ENCODE measurements around the gene RHBDF2. TPM values are rescaled to one million over a fixed set of nuclear protein-coding genes. Genes with fewer than 3 reads are reported as not detected.

The RHBDF2 gene
- polyA plus RNA-seq, 3 donors: 36.9 to 124 (median 68.6) TPM

DNA sequence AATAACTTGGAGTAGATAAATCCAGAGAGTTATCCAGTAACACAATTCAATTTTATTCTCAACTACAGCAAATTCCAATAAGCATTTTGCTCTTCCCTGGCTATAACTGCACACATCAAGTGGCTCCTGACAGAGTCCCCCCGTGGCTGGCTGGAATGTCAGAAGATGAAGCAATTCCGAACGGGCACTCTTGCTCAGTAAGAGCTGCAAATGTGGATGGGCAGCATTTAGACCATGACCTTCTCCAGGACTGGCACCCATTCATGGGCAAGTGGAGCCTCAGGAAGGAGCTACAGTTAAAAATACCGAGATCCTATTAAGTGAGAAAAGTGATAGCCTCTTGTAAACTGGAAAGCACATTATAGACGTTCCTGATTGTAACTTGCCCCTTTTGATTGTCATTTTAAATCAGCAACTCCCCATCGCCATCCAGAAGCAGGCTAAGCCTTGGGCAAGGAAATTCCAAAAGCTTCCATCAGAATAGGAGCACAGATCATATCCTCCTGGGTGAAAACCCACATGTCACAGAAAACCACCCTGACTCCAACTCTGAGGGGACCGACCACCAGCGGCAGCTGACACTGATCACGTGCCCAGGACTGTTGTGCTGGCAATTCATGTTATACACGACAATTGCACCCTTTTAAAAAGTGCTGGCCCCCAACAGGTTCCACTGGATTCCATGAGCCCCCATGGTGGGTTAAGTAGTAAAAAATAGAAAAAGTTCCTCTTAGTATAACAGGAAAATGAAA, 55.4 kb downstream of the RHBDF2 start:
- Mint-ChIP-seq H3K4me1 (peaks cover 59% of the 10 kb centered on the region), H3K4me3 (peak overlapping the region in 1 of 2 donors; percentile 31), H3K36me3 (peaks cover 4 to 6% of the 10 kb centered on the region in 2 donors), H3K9me3 (no peaks in the 10 kb centered on the region), H3K27ac (peak overlapping the region in 3 of 7 donors; percentile 25 to 69 (median 57)), H3K27me3 (ENCODE audit: low read depth in 3 of 3) (no peaks in the 10 kb centered on the region)
- Histone ChIP-seq H2AFZ (ENCODE audit: insufficient read depth, low read depth, low read length, poor library complexity, severe bottlenecking) (no peak overlapping the region), H3K27ac (ENCODE audit: low read depth in 1 of 2, low read length in 2 of 2) (no peak overlapping the region), H3K27me3 (ENCODE audit: control insufficient read depth in 2 of 2, insufficient read depth in 2 of 2, low read length in 2 of 2) (no peaks in the 10 kb centered on the region), H3K9ac (ENCODE audit: insufficient read depth, low read length, poor library complexity, severe bottlenecking) (no peak overlapping the region), H3K4me3 (replicated peaks in 1 of 3; ENCODE audit: low read depth in 2 of 3, low read length in 3 of 3) (no peak overlapping the region), H3K36me3 (replicated peaks in 1 of 2; ENCODE audit: control insufficient read depth in 1 of 2, insufficient read depth in 2 of 2, low read length in 2 of 2) (no peaks in the 10 kb centered on the region), H3K9me3 (replicated peaks in 1 of 2; ENCODE audit: control insufficient read depth in 1 of 2, insufficient read depth in 1 of 2, low read length in 2 of 2) (no peaks in the 10 kb centered on the region), H3K4me2 (replicated peaks; ENCODE audit: extremely low read depth, low read length, poor library complexity, severe bottlenecking) (no peak overlapping the region), H3K79me2 (ENCODE audit: insufficient read depth, low read length) (peaks cover 87% of the 10 kb centered on the region), H4K20me1 (ENCODE audit: insufficient read depth, low read length) (peaks cover 95% of the 10 kb centered on the region), H3K4me1 (ENCODE audit: control insufficient read depth in 1 of 2, insufficient read depth in 2 of 2, low read length in 2 of 2) (peaks cover 15 to 21% of the 10 kb centered on the region in 2 donors)
- TF ChIP-seq CTCF (IDR thresholded peaks at IDR 0.05): no peak
- intact Hi-C loops (cut with micrococcal nuclease): no loop called here
- DNase-seq: no peak
- WGBS (ENCODE audit: insufficient coverage): 92% methylated on average over 7 of the region's 10 CpGs

- Mint-ChIP-seq H3K27ac (peak overlapping the region in 2 of 7 donors; percentile 5 to 62), H3K4me1 (peaks cover 58% of the 10 kb centered on the region), H3K9me3 (no peaks in the 10 kb centered on the region), H3K4me3 (no peak overlapping the region), H3K36me3 (peaks cover 4 to 6% of the 10 kb centered on the region in 2 donors), H3K27me3 (ENCODE audit: low read depth in 3 of 3) (no peaks in the 10 kb centered on the region)
- no peak overlapping the region for H3K9ac ChIP-seq (ENCODE audit: insufficient read depth, low read length, poor library complexity, severe bottlenecking)
- 84% methylated on average over 7 of the region's 9 CpGs for WGBS (ENCODE audit: insufficient coverage)
- H3K4me1 ChIP-seq (ENCODE audit: control insufficient read depth in 1 of 2, insufficient read depth in 2 of 2, low read length in 2 of 2): peaks cover 15 to 21% of the 10 kb centered on the region in 2 donors
- H4K20me1 ChIP-seq (ENCODE audit: insufficient read depth, low read length): peaks cover 96% of the 10 kb centered on the region
- intact Hi-C loops (cut with micrococcal nuclease): no loop called here
- H3K4me3 ChIP-seq (replicated peaks in 1 of 3; ENCODE audit: low read depth in 2 of 3, low read length in 3 of 3): no peak overlapping the region
- H3K79me2 ChIP-seq (ENCODE audit: insufficient read depth, low read length): peaks cover 82% of the 10 kb centered on the region
- no peak overlapping the region for H3K27ac ChIP-seq (ENCODE audit: low read depth in 1 of 2, low read length in 2 of 2)
- TF ChIP-seq CTCF (IDR thresholded peaks at IDR 0.05): no peak
- H3K9me3 ChIP-seq (replicated peaks in 1 of 2; ENCODE audit: control insufficient read depth in 1 of 2, insufficient read depth in 1 of 2, low read length in 2 of 2): no peaks in the 10 kb centered on the region
- H3K36me3 ChIP-seq (replicated peaks in 1 of 2; ENCODE audit: control insufficient read depth in 1 of 2, insufficient read depth in 2 of 2, low read length in 2 of 2): no peaks in the 10 kb centered on the region
- H3K27me3 ChIP-seq (ENCODE audit: control insufficient read depth in 2 of 2, insufficient read depth in 2 of 2, low read length in 2 of 2): no peaks in the 10 kb centered on the region
- H2AFZ ChIP-seq (ENCODE audit: insufficient read depth, low read depth, low read length, poor library complexity, severe bottlenecking): no peak overlapping the region
- H3K4me2 ChIP-seq (replicated peaks; ENCODE audit: extremely low read depth, low read length, poor library complexity, severe bottlenecking): no peak overlapping the region
- no peak for DNase-seq
Observed at GRCh38 chr17:76444518-76445311, 56.5 kb downstream of the RHBDF2 start.
